MCF 10A (cell line): Measurements from ENCODE around the gene DNM3. TPM values are rescaled to one million over a fixed set of nuclear protein-coding genes. Genes with fewer than 3 reads are reported as not detected.

Source experiments
- BruUV-seq: library from RNA; stranded (reverse); fragments of 400-500 nt; replicated peaks from 2 replicates; lab custom pipeline; 2021; lab: Mats Ljungman, UMichigan
- CTCF ChIA-PET: fragments of 300-600 bp; sonication (Branson Sonifier 250); formaldehyde crosslinking; extraction: SDS; loops from one replicate; lab custom pipeline; 2021; ENCODE audit warnings: antibody characterized with exemption, inconsistent platforms; lab: Yijun Ruan, JAX
- POLR2A ChIA-PET: fragments of 300-600, 350-650 bp; sonication (Branson Sonifier 250); formaldehyde crosslinking; extraction: SDS; loops from one replicate; lab custom pipeline; 2020; ENCODE audit warnings: antibody characterized with exemption, inconsistent platforms; lab: Yijun Ruan, JAX
- DNase-seq: peaks from one replicate; pipeline ENCODE4 v3.0.0-alpha.2; 2018; ENCODE audit not compliant: unreplicated experiment
- H3K27ac Mint-ChIP-seq: one replicate; pipeline ENCODE4 v1.8.0; 2022; ENCODE audit warnings: mild to moderate bottlenecking, low read depth, mixed read lengths; ENCODE audit not compliant: unreplicated experiment
- H3K27me3 Mint-ChIP-seq: one replicate; pipeline ENCODE4 v1.8.0; 2022; ENCODE audit warnings: mixed read lengths; ENCODE audit not compliant: insufficient read depth, unreplicated experiment
- H3K36me3 Mint-ChIP-seq: one replicate; pipeline ENCODE4 v1.8.0; 2022; ENCODE audit warnings: mild to moderate bottlenecking, moderate library complexity, mixed read lengths; ENCODE audit not compliant: insufficient read depth, unreplicated experiment
- H3K4me1 Mint-ChIP-seq: one replicate; pipeline ENCODE4 v1.8.0; 2022; ENCODE audit warnings: mixed read lengths; ENCODE audit not compliant: insufficient read depth, unreplicated experiment
- H3K4me3 Mint-ChIP-seq: one replicate; pipeline ENCODE4 v1.8.0; 2022; ENCODE audit warnings: mild to moderate bottlenecking, moderate library complexity, mixed read lengths; ENCODE audit not compliant: unreplicated experiment
- H3K9me3 Mint-ChIP-seq: one replicate; pipeline ENCODE4 v1.8.0; 2022; ENCODE audit warnings: mixed read lengths; ENCODE audit not compliant: unreplicated experiment
- CTCF ChIP-seq: fragments of 200-600 bp; IDR thresholded peaks from one replicate; pipeline ENCODE4 v1.8.0; 2022; ENCODE audit warnings: antibody characterized with exemption, mild to moderate bottlenecking; ENCODE audit not compliant: unreplicated experiment
- intact Hi-C: fragments of 100-400 bp; cut with micrococcal nuclease; formaldehyde crosslinking; loops from 2 replicates; pipeline ENCODE4 v1.14.1; 2022
- total RNA-seq: library from RNA; stranded (reverse); gene quantifications from 2 replicates; pipeline ENCODE4 v1.2.3, GENCODE V29; 2022

The DNM3 gene
- total RNA-seq, 1 experiment from 2014 or later: 0.68 TPM

GRCh38 chr1:172273647-172274396, 432.5 kb downstream of the DNM3 start:
- peak overlapping the region; percentile 35 for H3K27ac Mint-ChIP-seq
- TF ChIP-seq CTCF: no peak
- no peak overlapping the region for H3K4me3 Mint-ChIP-seq
- H3K36me3 Mint-ChIP-seq: no peaks in the 10 kb centered on the region
- no peaks in the 10 kb centered on the region for H3K27me3 Mint-ChIP-seq
- CTCF ChIA-PET: interaction anchor here (0.7 kb wide), 1 partner anchor 126 kb away, joined by 5 read pairs; no protein-coding TSS in a partner anchor
- peak; percentile 43 for DNase-seq
- intact Hi-C loops: no loop called here
- no TSS peak for BruUV-seq
- no peaks in the 10 kb centered on the region for H3K9me3 Mint-ChIP-seq
- POLR2A ChIA-PET: interaction anchor here (0.8 to 1.2 kb wide), 2 partner anchors 54 to 173 kb away, joined by 3 to 4 read pairs; no protein-coding TSS in a partner anchor
- H3K4me1 Mint-ChIP-seq: peaks cover 22% of the 10 kb centered on the region

GRCh38 chr1:172275478-172275877, 434.2 kb downstream of the DNM3 start:
- intact Hi-C loops: no loop called here

GRCh38 chr1:172276120-172276818, 435.0 kb downstream of the DNM3 start:
- no TSS peak for BruUV-seq
- intact Hi-C loops: no loop called here
- H3K4me1 Mint-ChIP-seq: peaks cover 19% of the 10 kb centered on the region
- H3K27me3 Mint-ChIP-seq: no peaks in the 10 kb centered on the region
- ChIA-PET POLR2A (interaction anchor here (1.1 to 1.8 kb wide), 2 partner anchors 11 to 82 kb away, joined by 5 to 8 read pairs; no protein-coding TSS in a partner anchor), CTCF (interaction anchor here (0.6 to 1.2 kb wide), 2 partner anchors 14 to 51 kb away, joined by 3 read pairs; no protein-coding TSS in a partner anchor)
- H3K4me3 Mint-ChIP-seq: no peak overlapping the region
- no peak for TF ChIP-seq CTCF
- H3K27ac Mint-ChIP-seq: no peak overlapping the region
- H3K9me3 Mint-ChIP-seq: no peaks in the 10 kb centered on the region
- DNase-seq: no peak
- no peaks in the 10 kb centered on the region for H3K36me3 Mint-ChIP-seq

More at GRCh38 chr1:172275478-172275877, 434.2 kb downstream of the DNM3 start:
- no peaks in the 10 kb centered on the region for H3K9me3 Mint-ChIP-seq
- H3K36me3 Mint-ChIP-seq: no peaks in the 10 kb centered on the region
- CTCF ChIA-PET: no interaction called here
- no peak overlapping the region for H3K27ac Mint-ChIP-seq
- POLR2A ChIA-PET: interaction anchor here (0.6 to 1.8 kb wide), 2 partner anchors 11 to 118 kb away, joined by 4 to 5 read pairs; no protein-coding TSS in a partner anchor
- TF ChIP-seq CTCF: no peak
- DNase-seq: no peak
- no TSS peak for BruUV-seq
- no peak overlapping the region for H3K4me3 Mint-ChIP-seq
- H3K4me1 Mint-ChIP-seq: peaks cover 19% of the 10 kb centered on the region
- no peaks in the 10 kb centered on the region for H3K27me3 Mint-ChIP-seq

GRCh38 chr1:172277275-172277674, 436.0 kb downstream of the DNM3 start:
- intact Hi-C loops: no loop called here
- peaks cover 19% of the 10 kb centered on the region for H3K4me1 Mint-ChIP-seq
- no peak overlapping the region for H3K4me3 Mint-ChIP-seq
- CTCF ChIA-PET: no interaction called here
- H3K27me3 Mint-ChIP-seq: no peaks in the 10 kb centered on the region
- no peaks in the 10 kb centered on the region for H3K36me3 Mint-ChIP-seq
- no peak overlapping the region for H3K27ac Mint-ChIP-seq
- BruUV-seq: no TSS peak
- no peak for TF ChIP-seq CTCF
- no peak for DNase-seq
- POLR2A ChIA-PET: interaction anchor here (1.1 to 1.8 kb wide), 3 partner anchors 10 to 81 kb away, joined by 3 to 8 read pairs (median 5); no protein-coding TSS in a partner anchor
- no peaks in the 10 kb centered on the region for H3K9me3 Mint-ChIP-seq
